GM23338 (cell line): Measurements from ENCODE around the gene SIL1. TPM values are rescaled to one million over a fixed set of nuclear protein-coding genes. Genes with fewer than 3 reads are reported as not detected.

Experiments
- ATAC-seq: fragments of 200-7000 bp; cut with Tn5 transposase; 3 replicates; pipeline ENCODE4 v1.9.1; 2020
- DNase-seq: peaks from one replicate; pipeline ENCODE4 v3.0.0-alpha.2; 2015; ENCODE audit warnings: low spot score
- H2AFZ ChIP-seq: fragments of 200-600 bp; sonication (generic); 2 replicates; pipeline ENCODE4 v1.8.0; 2016; ENCODE audit warnings: antibody characterized with exemption, mild to moderate bottlenecking, moderate library complexity
- H3F3A ChIP-seq: fragments of 200-600 bp; sonication (generic); replicated peaks from 2 replicates; pipeline ENCODE4 v1.8.0; 2017; ENCODE audit warnings: antibody characterized with exemption, mixed run types, low read depth
- H3K27ac ChIP-seq: fragments of 200-600 bp; sonication (generic); 2 replicates; pipeline ENCODE4 v1.6.1; 2016; ENCODE audit warnings: low read depth
- H3K27me3 ChIP-seq: fragments of 200-600 bp; sonication (generic); 2 replicates; pipeline ENCODE4 v1.8.0; 2016; ENCODE audit warnings: mild to moderate bottlenecking, mixed run types, moderate library complexity; ENCODE audit not compliant: insufficient read depth
- H3K36me3 ChIP-seq: fragments of 200-600 bp; sonication (generic); 2 replicates; pipeline ENCODE4 v1.8.0; 2016; ENCODE audit warnings: mild to moderate bottlenecking; ENCODE audit not compliant: insufficient read depth
- H3K4me1 ChIP-seq: fragments of 200-600 bp; sonication (generic); 2 replicates; pipeline ENCODE4 v1.8.0; 2016; ENCODE audit warnings: mild to moderate bottlenecking, moderate library complexity; ENCODE audit not compliant: insufficient read depth
- H3K4me2 ChIP-seq: fragments of 200-600 bp; sonication (generic); 2 replicates; pipeline ENCODE4 v1.7.1; 2017; ENCODE audit warnings: mixed run types
- H3K4me3 ChIP-seq: fragments of 200-600 bp; sonication (generic); 2 replicates; pipeline ENCODE4 v1.6.1; 2016; ENCODE audit warnings: mixed run types
- H3K79me2 ChIP-seq: fragments of 200-600 bp; sonication (generic); replicated peaks from 2 replicates; pipeline ENCODE4 v1.8.0; 2017; ENCODE audit warnings: mild to moderate bottlenecking; ENCODE audit not compliant: insufficient read depth
- H3K9me2 ChIP-seq: fragments of 200-600 bp; sonication (generic); 2 replicates; pipeline ENCODE4 v1.8.0; 2017; ENCODE audit not compliant: insufficient read depth
- H4K20me1 ChIP-seq: fragments of 200-600 bp; sonication (generic); replicated peaks from 2 replicates; pipeline ENCODE4 v1.8.0; 2017; ENCODE audit warnings: mild to moderate bottlenecking; ENCODE audit not compliant: insufficient read depth
- H3K27ac Mint-ChIP-seq: 2 replicates; pipeline ENCODE4 v1.8.0; 2020; ENCODE audit warnings: inconsistent platforms, mild to moderate bottlenecking, moderate library complexity, mixed read lengths
- H3K27me3 Mint-ChIP-seq: 3 replicates; pipeline ENCODE4 v1.8.0; 2022; ENCODE audit warnings: low read depth, mild to moderate bottlenecking, moderate library complexity, mixed read lengths, inconsistent platforms; ENCODE audit not compliant: insufficient read depth, poor library complexity
- H3K36me3 Mint-ChIP-seq: 3 replicates; pipeline ENCODE4 v1.8.0; 2021; ENCODE audit warnings: low read depth, mild to moderate bottlenecking, inconsistent platforms, moderate library complexity, mixed read lengths
- H3K4me1 Mint-ChIP-seq: 3 replicates; pipeline ENCODE4 v1.8.0; 2020; ENCODE audit warnings: mild to moderate bottlenecking, inconsistent platforms, mixed read lengths
- H3K4me3 Mint-ChIP-seq: 3 replicates; pipeline ENCODE4 v1.8.0; 2021; ENCODE audit warnings: moderate library complexity, mild to moderate bottlenecking, inconsistent platforms, mixed read lengths
- H3K9me3 Mint-ChIP-seq: 3 replicates; pipeline ENCODE4 v1.8.0; 2020; ENCODE audit warnings: moderate library complexity, mild to moderate bottlenecking, inconsistent platforms, mixed read lengths
- ETS1 ChIP-seq: IDR thresholded peaks from 2 replicates; pipeline ENCODE4 v1.6.1; 2016; ENCODE audit warnings: antibody characterized with exemption
- EZH2 ChIP-seq: fragments of 200-600 bp; sonication (generic); IDR thresholded peaks from one replicate; pipeline ENCODE4 v1.8.0; 2017; ENCODE audit warnings: antibody characterized with exemption, mild to moderate bottlenecking, low read depth; ENCODE audit not compliant: unreplicated experiment
- EZH2phosphoT487 ChIP-seq: fragments of 200-600 bp; sonication (generic); IDR thresholded peaks from one replicate; pipeline ENCODE4 v1.8.1; 2018; ENCODE audit warnings: antibody characterized with exemption; ENCODE audit not compliant: unreplicated experiment
- POLR2AphosphoS5 ChIP-seq: IDR thresholded peaks from 2 replicates; pipeline ENCODE4 v1.6.1; 2016; ENCODE audit warnings: antibody characterized with exemption, low read depth
- STAT1 ChIP-seq: IDR thresholded peaks from one replicate; pipeline ENCODE4 v1.6.1; 2016; ENCODE audit warnings: antibody characterized with exemption; ENCODE audit not compliant: unreplicated experiment
- ZNF331 ChIP-seq: fragments of 250-450 bp; sonication (Bioruptor Pico); IDR thresholded peaks from 2 replicates; pipeline ENCODE4 v1.5.0; 2020; ENCODE audit warnings: low read depth, mild to moderate bottlenecking, moderate library complexity
- ZNF462 ChIP-seq: fragments of 250-450 bp; sonication (Bioruptor Pico); IDR thresholded peaks from 2 replicates; pipeline ENCODE4 v1.5.0; 2020; ENCODE audit warnings: mild to moderate bottlenecking, moderate library complexity
- polyA plus RNA-seq: library from polyadenylated mRNA; unstranded; fragments of >200 nt; fragmentation: Nextera tagmentation; extraction: Ambion mirVana; gene quantifications from 2 replicates; pipeline ENCODE4 v1.2.1, GENCODE V29; 2016
- total RNA-seq: library from RNA; depleted of rRNA; stranded (reverse); fragments of >200 nt; shearing (Covaris generic); gene quantifications from 2 replicates; pipeline ENCODE4 v1.2.3, GENCODE V29; 2014

SIL1 gene
- total and polyA plus RNA-seq, 2 experiments from 2014 or later = 5.5 to 5.9 TPM

- TF ChIP-seq ZNF462 (CRISPR knock-in tag) (no peak), ETS1 (no peak), POLR2AphosphoS5 (no peak), ZNF331 (CRISPR knock-in tag) (no peak), EZH2 (no peak), STAT1 (no peak)
Measured at GRCh38 chr5:139132515-139132914, 65.7 kb downstream of the SIL1 start (continued).

- Histone ChIP-seq H3K36me3 (no peaks in the 10 kb centered on the region), H3K79me2 (no peaks in the 10 kb centered on the region), H3K9me2 (0 out of 2 replicates have a peak, but pooled peaks cover 3% of the 10 kb centered on the region), H3K4me1 (peaks cover 10% of the 10 kb centered on the region; the same call in 1 of the 2 replicates), H3K27ac (no peak overlapping the region), H3K4me2 (no peak overlapping the region), H3K27me3 (no peaks in the 10 kb centered on the region), H3F3A (no peaks in the 10 kb centered on the region), H3K4me3 (no peak overlapping the region), H4K20me1 (no peaks in the 10 kb centered on the region), H2AFZ (no peak overlapping the region)
- ATAC-seq (no peak), DNase-seq (no peak)
- TF ChIP-seq POLR2AphosphoS5 = no peak
- no peak for TF ChIP-seq ETS1
- no peak for TF ChIP-seq EZH2phosphoT487
- H3K4me1 Mint-ChIP-seq = peaks cover 16% of the 10 kb centered on the region
- no peak overlapping the region for H3K27ac Mint-ChIP-seq
- H3K27me3 Mint-ChIP-seq = no peaks in the 10 kb centered on the region
- no peak overlapping the region for H3K4me3 Mint-ChIP-seq
- H3K9me3 Mint-ChIP-seq = no peaks in the 10 kb centered on the region
- no peaks in the 10 kb centered on the region for H3K36me3 Mint-ChIP-seq
Measured at GRCh38 chr5:139131921-139132432, 66.2 kb downstream of the SIL1 start.
